Central memory CD4-positive, alpha-beta T cell (primary cell): ENCODE results near the gene SND1.

Experiments
- DNase-seq: peaks from one replicate; pipeline ENCODE4 v3.0.0; 2022

The SND1 gene

DNA sequence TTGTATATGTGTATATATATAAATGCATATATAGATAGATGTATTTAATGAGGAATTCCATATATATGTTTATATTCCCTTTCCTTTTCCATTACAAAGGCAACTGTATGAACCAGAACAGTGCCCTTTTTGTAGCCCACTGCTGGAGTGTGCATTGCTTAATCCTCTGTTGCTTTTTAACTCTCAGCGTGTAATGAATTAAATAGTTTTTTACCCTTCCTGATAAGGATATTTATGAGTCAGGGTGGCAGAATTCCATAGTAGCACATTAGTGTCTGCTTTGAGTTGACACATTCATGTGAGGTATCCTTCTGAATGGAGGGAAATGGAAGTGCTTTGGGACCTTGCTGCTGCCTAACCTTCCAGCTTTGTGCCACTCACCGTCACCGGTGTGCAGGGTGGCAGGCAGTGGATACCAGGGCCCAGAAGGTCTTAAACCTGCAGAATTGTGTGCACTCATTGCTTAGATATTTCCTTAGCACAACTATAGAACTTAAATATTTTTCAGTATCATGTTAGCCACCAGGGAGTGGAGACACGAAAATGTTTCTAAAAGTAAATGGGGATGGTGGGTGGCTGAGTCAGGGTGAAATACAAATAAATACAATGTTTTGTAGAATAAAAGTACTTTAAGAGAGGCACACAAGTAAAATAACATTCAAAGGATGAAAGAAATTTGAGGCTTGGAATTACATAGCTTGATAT lies 117.9 kb downstream of the SND1 start:
- no peak for DNase-seq

DNA sequence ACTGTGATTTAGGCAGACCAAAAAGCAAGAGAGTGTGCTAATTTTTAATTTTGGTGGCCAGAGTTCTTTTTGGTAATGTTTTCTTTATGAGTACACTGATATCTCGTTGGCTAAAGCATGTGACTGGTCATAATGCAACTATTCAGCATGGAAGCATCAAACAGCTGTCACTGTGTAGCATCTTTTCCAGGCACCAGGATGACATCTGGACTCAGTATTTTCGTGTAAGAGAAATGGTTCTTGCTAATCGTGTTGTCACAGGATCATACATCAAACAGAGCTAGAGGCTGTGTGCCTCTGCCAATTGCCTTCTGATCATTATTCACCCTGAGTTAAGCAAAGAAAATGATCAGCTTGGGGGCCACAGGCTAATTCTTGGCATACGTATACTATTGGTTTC lies 118.9 kb downstream of the SND1 start:
- no peak for DNase-seq

DNA sequence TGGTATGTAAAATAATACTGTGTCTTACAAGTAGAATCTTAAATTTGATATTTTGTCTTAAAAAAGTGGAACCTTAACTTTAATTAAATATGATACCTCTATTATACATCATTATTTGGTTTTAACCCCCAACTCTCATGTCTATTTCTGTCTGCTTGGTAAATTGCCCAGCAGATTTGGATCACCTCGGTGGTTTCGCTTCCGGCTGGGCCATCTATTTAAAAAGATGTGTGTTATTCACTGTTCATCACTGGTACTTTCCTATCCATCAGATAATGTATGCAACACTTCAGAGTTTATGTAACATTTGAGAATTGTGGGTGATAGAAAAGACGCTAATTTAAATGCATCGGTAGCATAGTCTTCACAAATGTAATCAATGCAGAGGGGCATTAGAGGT lies 119.7 kb downstream of the SND1 start:
- no peak for DNase-seq

DNA sequence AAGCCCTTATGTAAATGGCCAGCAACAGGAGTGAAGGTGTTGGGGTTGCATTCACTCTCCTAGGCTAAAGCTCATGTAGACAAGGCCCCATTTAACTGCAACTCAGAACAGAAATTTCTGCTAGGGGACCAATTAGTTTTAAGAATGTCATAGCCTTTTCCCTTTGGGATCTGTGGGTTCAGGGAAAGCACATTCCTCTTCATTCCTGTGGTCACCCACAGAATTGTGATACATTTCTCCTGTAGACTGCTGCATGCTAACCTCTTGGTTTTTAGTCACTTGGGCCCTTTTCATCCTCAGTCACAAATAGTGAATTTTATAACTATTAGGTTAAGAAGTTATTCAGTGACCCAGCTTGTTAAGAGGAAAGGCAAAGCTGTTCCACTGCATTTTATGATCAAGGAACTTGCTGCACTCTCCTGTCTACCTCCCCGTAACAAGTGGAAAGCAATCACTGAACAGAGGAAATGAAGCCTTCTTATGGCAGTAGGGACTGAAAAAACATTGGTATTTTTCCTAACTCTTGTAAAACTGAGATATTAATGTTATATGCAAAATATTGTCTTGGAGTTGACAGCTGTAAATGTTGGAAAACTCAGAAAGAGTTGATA lies 124.9 kb downstream of the SND1 start:
- no peak for DNase-seq

DNA sequence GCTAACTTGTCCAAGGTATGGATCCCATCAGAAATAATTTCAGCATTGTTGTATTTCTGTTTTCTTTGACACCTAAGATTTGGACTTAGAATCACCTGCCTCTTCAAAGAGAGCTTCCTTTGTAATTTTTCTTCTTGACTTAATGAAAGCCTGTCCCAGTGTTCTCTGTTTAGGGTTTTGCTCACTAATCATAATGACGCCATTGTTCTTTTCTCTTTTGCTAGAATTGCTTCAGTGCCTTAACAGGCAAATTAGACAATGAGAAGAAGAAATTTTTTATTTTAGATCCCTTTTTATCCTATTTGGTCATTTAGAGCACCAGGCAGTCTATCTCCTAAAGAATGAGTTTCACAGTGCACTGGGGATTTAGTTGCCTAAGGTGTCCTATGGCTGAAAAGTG lies 128.5 kb downstream of the SND1 start:
- DNase-seq, result no peak

DNA sequence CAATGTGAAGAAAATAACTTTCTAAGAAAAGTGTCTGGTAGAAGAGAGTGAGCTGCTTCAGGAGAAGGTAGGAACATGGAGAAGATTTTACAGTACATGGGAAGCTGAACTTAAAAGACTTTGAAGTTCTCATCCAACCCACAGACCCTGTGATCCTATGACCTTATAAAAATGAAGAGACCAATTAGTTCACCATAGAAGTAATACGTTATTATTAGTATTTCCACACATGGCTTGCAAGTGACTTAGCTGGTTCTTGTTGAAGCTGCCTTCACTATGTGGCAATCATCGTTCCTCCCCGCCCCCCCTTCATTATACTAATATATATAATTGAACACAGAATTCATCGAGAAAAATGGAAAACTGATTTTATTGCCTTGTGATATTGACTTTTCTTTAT lies 129.1 kb downstream of the SND1 start:
- no peak for DNase-seq

DNA sequence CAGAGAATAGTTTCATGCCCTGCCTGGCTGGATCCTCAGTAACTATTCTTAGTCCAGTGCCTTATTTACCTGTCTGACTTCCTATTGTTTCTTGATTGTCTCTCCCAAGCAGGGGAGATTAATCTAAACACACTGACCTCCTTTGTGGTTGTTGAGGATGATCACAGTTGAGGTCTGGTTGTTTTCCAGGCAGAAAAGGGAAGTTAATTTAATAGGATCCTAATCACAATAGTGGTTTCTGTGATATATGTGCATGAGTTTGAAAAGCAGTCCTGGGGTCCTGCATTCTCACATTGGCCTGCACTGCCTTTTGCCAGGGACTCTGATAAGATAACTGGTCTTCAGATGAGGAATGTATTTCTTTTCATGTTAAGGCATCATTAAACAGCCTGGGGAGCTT lies 130.1 kb downstream of the SND1 start:
- no peak for DNase-seq

DNA sequence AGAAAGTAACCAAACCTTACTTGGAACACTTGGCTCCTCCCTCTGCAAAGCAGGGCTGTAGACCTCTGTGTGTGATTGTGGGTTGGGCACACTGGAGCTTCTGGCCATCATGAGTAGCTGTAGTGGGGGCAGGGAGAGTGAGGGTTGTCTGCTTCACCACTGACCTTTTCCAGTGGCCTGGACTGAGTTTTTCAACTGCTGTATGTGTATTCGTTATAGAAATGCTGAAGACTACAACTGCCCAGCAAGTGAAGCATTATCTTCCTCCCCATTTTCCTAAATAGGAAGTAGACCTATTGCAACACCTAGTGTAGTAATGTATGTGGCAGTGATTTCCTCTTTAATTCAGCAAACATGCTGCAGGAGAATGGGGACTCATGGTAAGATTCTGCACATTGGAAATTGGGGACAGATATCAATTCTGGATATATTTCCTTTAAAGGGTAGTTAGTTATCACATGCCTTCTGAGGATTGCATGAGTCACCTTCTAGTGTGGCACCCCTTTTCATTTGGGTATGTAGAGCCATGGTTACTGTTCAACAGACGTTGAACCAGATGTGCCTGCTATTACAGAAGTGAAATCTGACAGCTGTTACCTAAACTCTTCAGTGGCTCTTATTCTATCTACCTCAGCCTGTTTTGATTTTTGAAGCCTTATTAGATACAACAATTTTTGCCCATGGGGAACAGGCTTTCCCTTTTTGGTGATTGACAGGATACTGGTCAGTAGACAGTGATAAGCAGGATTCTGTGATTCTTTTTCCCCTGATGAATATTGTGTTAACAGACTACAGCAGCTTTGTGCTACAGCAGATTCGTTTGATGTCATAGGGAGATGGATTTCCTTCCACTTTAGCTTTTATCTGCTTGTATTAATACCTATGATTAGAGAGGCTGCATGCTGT lies 130.9 kb downstream of the SND1 start:
- no peak for DNase-seq

DNA sequence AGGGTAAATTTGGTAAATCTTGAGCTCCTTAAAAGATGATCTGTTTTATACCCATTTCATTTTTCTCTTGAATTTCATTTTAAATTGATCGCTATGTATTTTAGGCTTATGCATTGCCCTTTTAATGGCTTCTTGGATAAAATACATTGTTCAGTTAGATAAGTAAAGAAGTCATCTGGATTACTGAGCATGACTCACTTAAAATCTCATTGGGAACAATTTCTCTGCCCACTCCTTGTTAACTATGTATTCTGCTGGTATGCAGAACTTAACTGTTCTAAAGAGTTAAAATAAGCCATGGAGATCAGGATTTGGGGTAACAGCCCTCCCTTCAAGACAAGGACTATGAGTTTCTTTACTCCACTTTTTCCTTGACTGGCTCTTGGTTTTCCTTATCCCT lies 134.2 kb downstream of the SND1 start:
- DNase-seq, result no peak

DNA sequence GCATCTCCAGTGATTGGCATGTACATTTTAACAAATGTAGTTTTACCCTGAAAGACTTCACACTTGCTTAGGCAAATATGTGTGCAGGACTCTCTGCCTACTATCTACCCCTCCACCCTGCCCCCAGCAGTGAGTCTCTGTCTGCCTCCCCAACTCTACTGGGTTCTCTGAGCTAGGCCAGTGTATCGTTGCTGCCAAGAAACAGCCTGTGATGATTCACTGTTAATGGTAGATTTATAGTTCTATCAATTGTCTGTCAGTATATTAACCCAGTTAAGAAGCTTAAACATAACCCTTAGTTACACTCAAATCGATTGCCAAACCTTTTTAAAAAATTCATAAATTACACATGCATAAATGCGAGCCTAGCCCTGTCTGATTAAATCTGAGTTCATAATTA lies 137.0 kb downstream of the SND1 start:
- no peak for DNase-seq

DNA sequence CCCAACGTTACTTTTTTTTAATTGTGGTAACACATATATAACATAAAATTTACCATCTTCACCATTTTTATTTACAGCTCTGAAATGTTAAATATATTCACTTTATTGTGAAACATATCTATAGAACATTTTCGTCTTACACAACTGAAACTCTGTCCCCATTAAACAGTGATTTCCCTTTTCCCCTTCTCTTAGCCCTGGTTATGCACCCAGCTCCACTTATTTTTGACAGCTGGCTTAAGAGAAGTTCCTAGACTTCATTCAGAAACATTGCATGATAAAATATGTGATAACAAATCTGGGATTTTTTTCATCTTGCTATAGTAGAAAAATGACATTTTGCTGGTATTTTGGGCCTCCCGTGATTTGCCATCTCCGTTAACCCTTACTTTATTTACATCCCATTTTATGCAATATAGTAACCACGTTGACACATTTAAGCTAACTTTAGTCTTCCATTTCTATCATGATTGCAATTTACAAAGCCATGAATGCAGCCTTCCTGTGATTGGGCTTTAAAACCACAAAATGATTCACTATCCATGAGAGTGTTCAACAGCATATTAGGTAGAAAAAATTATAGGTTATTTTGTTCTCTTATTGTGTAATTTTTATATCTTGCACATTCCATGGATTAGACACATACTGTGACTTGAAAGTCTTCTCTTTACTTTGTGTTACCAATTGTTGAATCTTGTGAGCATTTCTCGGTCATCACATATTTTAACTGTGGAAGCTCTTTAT lies 139.6 kb downstream of the SND1 start:
- no peak for DNase-seq

DNA sequence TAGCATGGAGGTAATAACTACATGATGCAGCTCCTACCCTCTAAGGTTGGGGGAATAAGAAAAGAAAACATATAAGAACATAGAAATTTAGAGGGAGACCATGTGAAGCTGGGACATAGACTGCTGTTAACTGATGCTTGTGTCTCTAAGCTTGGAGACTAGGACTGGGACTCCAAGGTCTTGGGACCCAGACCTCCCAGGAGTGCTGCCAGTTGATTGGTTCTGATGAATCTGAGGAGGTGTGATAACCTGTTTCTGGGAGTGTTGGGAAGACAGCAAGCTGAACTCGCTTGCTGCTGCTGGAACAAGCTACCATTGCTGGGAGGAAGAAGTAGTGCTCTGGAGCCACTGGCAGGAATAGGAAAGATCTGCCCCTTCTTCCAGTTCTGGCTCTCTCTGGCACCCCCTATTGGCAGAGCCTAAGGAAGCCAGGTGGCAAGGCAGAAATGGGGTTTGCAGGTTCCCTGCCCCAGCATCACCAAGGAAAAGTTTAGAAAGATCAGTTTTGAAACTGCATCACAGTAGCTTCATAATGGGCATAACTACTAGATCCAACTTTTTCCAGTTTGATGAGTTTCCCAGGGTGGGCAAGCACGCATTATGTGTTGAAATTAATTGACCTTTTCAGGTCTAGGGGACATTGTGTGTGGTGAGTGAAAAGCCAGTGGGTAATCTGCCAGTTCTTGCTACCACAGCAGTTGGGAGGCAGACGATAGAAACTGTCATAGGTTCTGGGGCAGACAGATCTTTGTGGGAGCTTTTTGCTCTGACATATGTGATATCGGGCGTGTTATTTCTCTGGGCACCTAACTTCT lies 140.7 kb downstream of the SND1 start:
- no peak for DNase-seq

DNA sequence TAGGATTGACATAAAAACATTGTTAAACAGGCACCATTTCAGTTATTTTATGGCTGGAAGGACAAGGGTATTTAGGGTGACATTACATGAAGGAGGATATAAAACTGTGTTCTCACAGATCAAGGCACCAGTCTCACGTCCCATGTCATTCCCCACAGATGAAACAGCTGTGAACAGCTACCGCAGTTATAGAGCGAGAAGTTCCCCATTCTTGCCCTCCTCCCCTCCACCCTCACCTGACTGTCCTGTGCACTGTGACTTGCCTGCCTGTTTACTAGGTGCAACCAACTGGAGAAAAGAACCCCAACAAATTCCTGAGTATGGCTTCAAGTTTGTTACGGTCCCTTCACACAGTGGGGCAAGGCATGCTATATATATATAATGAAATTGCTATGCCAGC lies 141.6 kb downstream of the SND1 start:
- DNase-seq, result no peak

DNA sequence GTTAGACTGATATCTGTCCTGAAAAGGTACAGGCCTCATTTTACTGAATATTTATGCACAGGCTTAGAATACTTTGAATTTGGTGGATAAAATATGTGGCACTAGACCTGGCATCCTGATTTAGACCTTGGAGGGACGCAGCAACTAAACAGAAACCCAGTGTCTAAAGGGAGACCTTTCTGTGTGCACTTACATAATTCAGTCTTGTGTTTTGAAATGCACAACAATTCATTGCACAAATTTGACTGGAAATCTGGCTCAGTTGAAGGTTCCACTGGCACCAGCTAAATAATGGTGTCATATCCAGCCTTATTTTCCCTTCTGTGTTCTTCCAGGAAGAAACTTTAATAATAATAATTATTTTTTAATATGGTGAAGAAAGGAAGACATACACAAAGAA lies 142.1 kb downstream of the SND1 start:
- DNase-seq, result no peak

DNA sequence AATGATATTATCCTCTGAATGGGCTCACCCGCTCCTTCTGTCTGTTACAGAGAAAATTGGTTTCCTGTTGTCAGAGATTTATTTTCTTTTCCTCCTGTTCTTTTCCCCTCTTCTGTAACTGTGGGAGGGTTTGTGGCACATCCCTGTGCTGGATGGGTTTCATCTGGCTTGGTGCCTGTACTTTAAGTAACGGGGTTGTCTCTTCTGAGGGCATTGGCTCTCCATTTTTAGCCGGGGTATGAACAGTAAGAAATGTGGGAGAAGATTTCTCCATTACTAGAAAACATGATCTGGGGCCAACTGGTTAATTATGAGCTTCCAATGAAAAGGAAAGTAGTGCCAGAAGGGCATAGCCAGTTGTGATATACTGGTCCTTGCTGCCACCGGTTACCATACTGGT lies 142.6 kb downstream of the SND1 start:
- no peak for DNase-seq

DNA sequence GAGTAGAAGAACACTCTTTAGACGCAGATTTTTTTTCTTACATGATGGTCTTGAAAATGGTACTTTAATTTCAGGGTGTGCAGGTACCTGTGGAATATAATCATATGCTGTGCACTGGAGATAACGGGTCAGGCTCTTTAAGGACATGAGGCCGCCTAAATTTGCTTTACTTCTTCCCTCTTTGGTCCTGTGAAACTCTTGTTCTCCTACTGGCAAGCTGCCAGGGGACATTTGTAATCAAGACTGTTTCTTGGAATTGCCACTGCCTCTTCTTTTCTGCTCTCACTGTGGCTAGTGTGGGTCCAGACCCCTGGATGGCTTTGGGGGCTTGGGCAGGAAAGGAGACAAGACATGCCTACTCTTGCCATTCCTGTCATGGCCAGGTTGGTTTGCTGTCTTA lies 146.0 kb downstream of the SND1 start:
- no peak for DNase-seq

DNA sequence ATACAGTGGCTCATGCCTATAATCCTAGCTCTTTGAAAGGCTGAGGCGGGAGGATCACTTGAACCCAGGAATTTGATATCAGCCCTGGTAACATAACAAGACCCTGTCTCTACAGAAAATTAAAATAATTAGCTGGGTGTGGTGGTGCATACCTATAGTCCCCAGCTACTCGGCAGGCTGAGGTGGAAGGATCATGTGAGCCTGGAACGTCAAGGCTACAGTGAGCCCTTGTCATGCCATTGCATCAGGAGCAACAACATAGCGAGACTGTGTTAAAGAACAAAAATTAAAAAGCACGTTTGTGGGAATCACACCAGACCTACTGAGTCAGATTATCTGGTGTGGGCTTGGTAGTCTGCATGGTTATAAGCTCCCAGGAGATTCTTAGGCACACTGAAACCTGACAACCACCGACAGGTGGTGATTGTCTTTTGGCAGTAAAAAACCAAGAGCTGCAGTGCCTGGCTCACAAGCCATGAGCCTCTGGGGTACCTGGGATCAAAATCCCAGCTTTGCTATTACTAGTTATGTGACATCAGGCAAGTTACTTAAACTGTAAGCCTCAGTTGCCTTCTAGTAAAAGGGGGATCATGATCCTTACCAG lies 146.9 kb downstream of the SND1 start:
- no peak for DNase-seq

DNA sequence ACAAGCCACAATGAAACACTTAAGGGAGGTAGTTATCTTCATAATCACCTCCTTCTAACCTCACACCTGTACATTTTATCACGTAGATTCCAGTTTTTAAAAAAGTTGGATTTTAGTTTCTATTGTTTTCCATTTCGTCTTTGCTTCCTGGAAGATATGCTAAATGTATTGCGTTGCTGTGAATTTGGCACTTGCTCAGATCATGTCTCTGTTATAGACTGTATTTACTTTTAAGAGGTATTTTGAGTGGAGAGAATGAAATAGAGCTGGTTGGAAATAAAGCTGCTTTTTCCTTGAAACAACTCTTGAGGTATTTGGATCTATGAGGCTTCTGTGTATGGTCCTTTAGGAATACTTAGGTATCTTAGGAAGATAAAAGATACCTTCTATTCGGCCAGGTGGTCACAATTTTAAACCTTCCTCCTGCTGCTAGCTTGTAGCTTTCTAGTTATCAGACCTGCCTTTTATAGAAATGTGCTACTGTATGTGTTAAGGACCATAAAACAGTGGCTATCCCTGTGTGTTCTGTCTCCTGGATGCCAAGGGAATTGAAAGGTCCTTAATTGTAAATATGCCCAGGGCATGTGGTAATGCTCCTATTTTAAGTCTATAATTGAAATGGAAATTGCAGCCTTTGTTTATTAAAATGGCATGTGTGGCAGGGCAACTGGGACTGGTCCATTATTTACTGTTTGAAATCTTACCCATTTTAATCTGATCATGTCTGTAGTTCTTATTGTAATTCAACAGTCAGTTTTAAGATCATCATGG lies 147.7 kb downstream of the SND1 start:
- no peak for DNase-seq

DNA sequence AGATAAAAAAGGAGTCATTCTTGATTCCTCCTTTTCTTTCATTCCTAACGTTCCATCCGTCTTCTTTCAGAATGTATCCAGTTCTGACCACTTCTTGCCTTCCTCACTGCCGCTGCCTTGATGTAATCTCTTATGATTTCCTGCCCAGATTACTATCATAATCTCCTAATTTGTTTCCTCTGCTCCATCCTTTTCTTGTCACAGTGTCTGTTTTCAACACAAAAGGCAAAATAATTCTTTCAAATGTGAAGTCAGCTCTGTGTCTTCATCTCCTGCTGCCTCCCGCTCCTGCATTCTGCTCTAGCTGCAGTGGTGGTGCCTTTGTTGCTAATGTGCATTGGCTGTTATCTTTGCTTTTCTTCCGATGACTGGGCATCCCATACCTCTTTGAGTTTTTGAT lies 150.9 kb downstream of the SND1 start:
- no peak for DNase-seq

DNA sequence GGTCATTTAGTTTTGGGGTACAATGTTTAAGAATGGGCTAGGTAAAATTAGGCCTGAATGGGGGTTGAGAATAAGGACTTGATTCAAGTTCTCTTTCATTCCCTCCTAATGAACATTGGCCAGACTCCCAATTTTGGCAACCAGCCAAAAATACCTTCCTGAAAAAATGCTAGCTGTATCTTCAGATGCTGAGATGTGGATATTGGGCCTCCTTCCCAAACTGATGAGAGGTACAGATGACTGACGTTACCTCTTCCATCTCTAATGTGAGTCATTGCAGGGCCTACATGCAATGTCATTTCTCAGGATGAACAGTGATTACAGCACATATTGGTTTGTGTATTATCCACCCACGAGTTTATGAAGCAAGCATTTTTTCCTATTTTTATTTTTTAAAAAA lies 151.6 kb downstream of the SND1 start:
- DNase-seq, result no peak

DNA sequence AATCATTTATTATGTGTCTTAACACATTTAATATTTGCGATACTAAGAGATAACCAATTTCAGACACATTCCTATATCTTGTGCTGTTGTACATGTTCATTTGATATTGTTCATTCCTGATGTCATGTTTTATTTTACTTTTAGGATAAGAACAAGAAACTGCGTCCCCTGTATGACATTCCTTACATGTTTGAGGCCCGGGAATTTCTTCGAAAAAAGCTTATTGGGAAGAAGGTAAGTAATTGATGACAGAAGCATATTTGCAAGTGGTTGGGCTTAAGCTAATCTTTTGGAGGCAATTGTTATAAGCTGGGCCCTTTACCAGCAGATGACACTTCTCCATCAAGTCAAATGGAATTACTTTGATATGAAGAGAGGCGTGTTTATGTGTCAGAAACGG lies 155.3 kb downstream of the SND1 start:
- no peak for DNase-seq
